ENCODE results near the gene CCL1.

- TF ChIP-seq, protein P1, sequence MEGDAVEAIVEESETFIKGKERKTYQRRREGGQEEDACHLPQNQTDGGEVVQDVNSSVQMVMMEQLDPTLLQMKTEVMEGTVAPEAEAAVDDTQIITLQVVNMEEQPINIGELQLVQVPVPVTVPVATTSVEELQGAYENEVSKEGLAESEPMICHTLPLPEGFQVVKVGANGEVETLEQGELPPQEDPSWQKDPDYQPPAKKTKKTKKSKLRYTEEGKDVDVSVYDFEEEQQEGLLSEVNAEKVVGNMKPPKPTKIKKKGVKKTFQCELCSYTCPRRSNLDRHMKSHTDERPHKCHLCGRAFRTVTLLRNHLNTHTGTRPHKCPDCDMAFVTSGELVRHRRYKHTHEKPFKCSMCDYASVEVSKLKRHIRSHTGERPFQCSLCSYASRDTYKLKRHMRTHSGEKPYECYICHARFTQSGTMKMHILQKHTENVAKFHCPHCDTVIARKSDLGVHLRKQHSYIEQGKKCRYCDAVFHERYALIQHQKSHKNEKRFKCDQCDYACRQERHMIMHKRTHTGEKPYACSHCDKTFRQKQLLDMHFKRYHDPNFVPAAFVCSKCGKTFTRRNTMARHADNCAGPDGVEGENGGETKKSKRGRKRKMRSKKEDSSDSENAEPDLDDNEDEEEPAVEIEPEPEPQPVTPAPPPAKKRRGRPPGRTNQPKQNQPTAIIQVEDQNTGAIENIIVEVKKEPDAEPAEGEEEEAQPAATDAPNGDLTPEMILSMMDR (IDR thresholded peaks at IDR 0.05; ENCODE audit: insufficient read depth, low read depth, low read length) = no peak
- TF ChIP-seq EZH2 (IDR thresholded peaks at IDR 0.05; ENCODE audit: insufficient read depth, low read length) = no peak
Measured at GRCh38 chr17:34312080-34312479, 51.0 kb downstream of the CCL1 start.

Data from astrocyte (in vitro differentiated cells and primary cell).